ENCODE measurements around the gene TOMM70.
"Not testable (repeated sequence)": the region's sequence is repeated elsewhere in the genome, so short reads cannot be mapped to it uniquely, and the experiment has no call there.

TOMM70 gene

DNA sequence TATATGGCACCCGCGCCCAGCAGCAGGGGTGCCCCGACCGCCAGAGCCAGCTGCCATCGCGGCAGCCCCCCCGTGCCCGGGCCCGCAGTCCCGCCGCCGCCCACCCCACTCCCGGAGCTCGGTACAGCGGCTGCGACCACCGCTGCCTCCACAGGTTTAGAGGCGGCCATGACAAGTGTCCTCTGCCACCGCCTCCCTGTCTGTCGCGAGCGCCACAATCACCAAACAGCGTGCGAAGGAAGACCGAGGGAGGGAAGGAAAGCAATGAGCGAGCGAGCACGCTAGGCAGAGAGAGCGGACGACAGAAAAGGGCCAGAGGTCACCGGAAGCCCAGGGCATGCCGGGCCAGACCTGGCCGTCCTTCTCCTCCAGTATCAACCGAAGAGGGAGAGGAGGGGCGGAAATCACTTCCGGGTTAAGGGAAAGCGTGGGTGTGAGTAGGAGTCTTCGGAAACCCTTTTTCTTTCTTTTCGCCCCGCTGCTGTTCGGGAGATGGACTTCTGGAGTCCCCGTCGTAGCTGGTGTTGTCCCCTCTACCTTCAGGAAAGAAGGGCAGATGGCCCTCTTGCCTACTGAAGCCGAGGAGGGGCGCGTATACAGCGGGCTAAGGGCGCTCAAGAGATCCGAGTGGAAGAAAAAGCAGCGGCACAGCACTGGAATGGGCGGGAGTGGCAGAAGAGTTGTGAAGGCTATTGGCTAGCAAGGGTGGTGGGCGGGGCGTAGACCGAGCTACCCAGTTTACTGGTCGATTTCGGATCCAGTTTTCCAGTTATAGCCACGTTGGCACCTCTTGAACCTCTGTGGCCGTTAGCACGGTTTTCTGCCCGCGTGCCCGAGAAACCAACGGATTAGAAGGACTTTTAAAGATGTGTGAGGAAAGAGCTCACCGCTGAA lies at the start of gene TOMM70, which contains the start of gene LNP1:
TOMM70 (minus strand) TSS at position 310 of the 894 bp plus-strand sequence; CDS start at position 170, 140 bp downstream.
LNP1 (plus strand) TSS at position 760 of the 894 bp plus-strand sequence. CDS start 28,191 bp downstream, outside the sequence.
- Histone ChIP-seq H3K27me3 (ENCODE audit: low read length) (no peaks in the 10 kb centered on the region), H3K79me2 (ENCODE audit: insufficient read depth, low read length) (peaks cover 59% of the 10 kb centered on the region), H3K9me2 (replicated peaks; ENCODE audit: insufficient read depth, low read length) (no peaks in the 10 kb centered on the region), H3F3A (ENCODE audit: insufficient read depth) (no peaks in the 10 kb centered on the region), H3K36me3 (ENCODE audit: low read length) (no peaks in the 10 kb centered on the region), H3K27ac (ENCODE audit: low read depth, low read length) (peak within 1 kb of the TSS; percentile 71), H3K9ac (ENCODE audit: low read length) (peak within 1 kb of the TSS; percentile 87), H4K20me1 (ENCODE audit: low read depth, low read length) (peaks cover 8% of the 10 kb centered on the region; the same call in 1 of the 2 replicates), H2AFZ (ENCODE audit: low read depth, low read length, severe bottlenecking) (peak within 1 kb of the TSS; percentile 63), H3K9me3 (ENCODE audit: insufficient read depth, low read length) (no peaks in the 10 kb centered on the region), H3K4me2 (ENCODE audit: low read depth, low read length, poor library complexity, severe bottlenecking) (peak within 1 kb of the TSS; percentile 94), H3K4me3 (ENCODE audit: insufficient read depth, low read length, poor library complexity, severe bottlenecking) (peak within 1 kb of the TSS; percentile 67)
- TF ChIP-seq, protein P1, sequence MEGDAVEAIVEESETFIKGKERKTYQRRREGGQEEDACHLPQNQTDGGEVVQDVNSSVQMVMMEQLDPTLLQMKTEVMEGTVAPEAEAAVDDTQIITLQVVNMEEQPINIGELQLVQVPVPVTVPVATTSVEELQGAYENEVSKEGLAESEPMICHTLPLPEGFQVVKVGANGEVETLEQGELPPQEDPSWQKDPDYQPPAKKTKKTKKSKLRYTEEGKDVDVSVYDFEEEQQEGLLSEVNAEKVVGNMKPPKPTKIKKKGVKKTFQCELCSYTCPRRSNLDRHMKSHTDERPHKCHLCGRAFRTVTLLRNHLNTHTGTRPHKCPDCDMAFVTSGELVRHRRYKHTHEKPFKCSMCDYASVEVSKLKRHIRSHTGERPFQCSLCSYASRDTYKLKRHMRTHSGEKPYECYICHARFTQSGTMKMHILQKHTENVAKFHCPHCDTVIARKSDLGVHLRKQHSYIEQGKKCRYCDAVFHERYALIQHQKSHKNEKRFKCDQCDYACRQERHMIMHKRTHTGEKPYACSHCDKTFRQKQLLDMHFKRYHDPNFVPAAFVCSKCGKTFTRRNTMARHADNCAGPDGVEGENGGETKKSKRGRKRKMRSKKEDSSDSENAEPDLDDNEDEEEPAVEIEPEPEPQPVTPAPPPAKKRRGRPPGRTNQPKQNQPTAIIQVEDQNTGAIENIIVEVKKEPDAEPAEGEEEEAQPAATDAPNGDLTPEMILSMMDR (IDR thresholded peaks at IDR 0.05; ENCODE audit: insufficient read depth, low read length, poor library complexity, severe bottlenecking), result no peak
- no peak for TF ChIP-seq EZH2phosphoT487 (conservative IDR thresholded peaks at IDR 0.05; ENCODE audit: low read length)

DNA sequence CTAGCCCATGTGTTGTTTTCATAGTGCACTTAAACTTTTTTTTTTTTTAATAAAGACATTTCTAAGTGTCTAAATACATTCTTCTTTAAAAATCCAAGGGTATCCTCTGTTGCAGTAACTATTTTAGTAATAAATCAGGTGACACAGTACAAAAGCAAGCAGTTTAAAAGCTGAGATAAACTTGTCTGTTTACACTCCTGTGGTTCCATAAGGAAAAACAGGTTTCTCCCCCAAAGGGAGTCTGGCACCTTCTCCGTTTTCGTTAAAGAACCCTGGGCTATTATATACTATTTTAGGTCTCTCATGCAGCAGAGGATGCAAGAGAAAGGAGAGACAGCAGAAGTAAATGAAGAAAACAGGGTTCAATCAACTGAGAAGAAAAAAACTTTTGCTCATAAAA lies 48.3 kb upstream of the TOMM70 start:
- no peaks in the 10 kb centered on the region for H4K20me1 ChIP-seq (ENCODE audit: low read depth, low read length)
- no peak overlapping the region for H3K4me3 ChIP-seq (ENCODE audit: insufficient read depth, low read length, poor library complexity, severe bottlenecking)
- TF ChIP-seq, protein P1 (IDR thresholded peaks at IDR 0.05; ENCODE audit: insufficient read depth, low read length, poor library complexity, severe bottlenecking), result no peak
- no peak for TF ChIP-seq EZH2phosphoT487 (conservative IDR thresholded peaks at IDR 0.05; ENCODE audit: low read length)
- no peak overlapping the region for H2AFZ ChIP-seq (ENCODE audit: low read depth, low read length, severe bottlenecking)
- no peaks in the 10 kb centered on the region for H3F3A ChIP-seq (ENCODE audit: insufficient read depth)
- H3K9ac ChIP-seq (ENCODE audit: low read length), result no peak overlapping the region
- H3K9me3 ChIP-seq (ENCODE audit: insufficient read depth, low read length), result no peaks in the 10 kb centered on the region
- no peaks in the 10 kb centered on the region for H3K36me3 ChIP-seq (ENCODE audit: low read length)
- no peak overlapping the region for H3K27ac ChIP-seq (ENCODE audit: low read depth, low read length)
- no peaks in the 10 kb centered on the region for H3K79me2 ChIP-seq (ENCODE audit: insufficient read depth, low read length)
- no peaks in the 10 kb centered on the region for H3K9me2 ChIP-seq (replicated peaks; ENCODE audit: insufficient read depth, low read length)
- no peaks in the 10 kb centered on the region for H3K27me3 ChIP-seq (ENCODE audit: low read length)
- no peak overlapping the region for H3K4me2 ChIP-seq (ENCODE audit: low read depth, low read length, poor library complexity, severe bottlenecking)

DNA sequence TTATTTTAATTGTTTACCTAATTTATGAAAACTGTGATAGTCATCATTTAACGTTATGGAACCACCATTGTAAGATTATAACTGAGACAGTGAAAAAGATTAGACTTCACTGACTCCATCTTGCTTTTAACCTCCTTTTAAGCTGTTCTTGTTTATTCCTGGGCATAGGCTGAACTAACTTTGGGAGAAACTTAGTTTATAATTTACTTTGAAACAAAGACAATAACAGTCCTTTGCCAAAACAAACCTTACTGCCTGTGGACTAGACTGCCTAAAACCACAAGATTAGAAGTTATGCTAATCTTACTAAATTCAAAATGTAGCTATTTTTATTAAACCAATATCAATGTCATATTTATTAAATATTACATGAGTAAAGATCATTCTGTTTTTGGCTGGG lies 47.2 kb upstream of the TOMM70 start:
- no peaks in the 10 kb centered on the region for H3K27me3 ChIP-seq (ENCODE audit: low read length)
- H2AFZ ChIP-seq (ENCODE audit: low read depth, low read length, severe bottlenecking), result no peak overlapping the region
- no peak overlapping the region for H3K27ac ChIP-seq (ENCODE audit: low read depth, low read length)
- H3K79me2 ChIP-seq (ENCODE audit: insufficient read depth, low read length), result no peaks in the 10 kb centered on the region
- H3K36me3 ChIP-seq (ENCODE audit: low read length), result no peaks in the 10 kb centered on the region
- no peak overlapping the region for H3K4me3 ChIP-seq (ENCODE audit: insufficient read depth, low read length, poor library complexity, severe bottlenecking)
- H3K9me3 ChIP-seq (ENCODE audit: insufficient read depth, low read length), result peaks cover 7% of the 10 kb centered on the region; the same call in 1 of the 2 replicates
- no peaks in the 10 kb centered on the region for H4K20me1 ChIP-seq (ENCODE audit: low read depth, low read length)
- TF ChIP-seq EZH2phosphoT487 (conservative IDR thresholded peaks at IDR 0.05; ENCODE audit: low read length), result no peak
- TF ChIP-seq, protein P1 (IDR thresholded peaks at IDR 0.05; ENCODE audit: insufficient read depth, low read length, poor library complexity, severe bottlenecking), result no peak
- H3F3A ChIP-seq (ENCODE audit: insufficient read depth), result no peaks in the 10 kb centered on the region
- H3K9ac ChIP-seq (ENCODE audit: low read length), result no peak overlapping the region
- no peak overlapping the region for H3K4me2 ChIP-seq (ENCODE audit: low read depth, low read length, poor library complexity, severe bottlenecking)
- H3K9me2 ChIP-seq (replicated peaks; ENCODE audit: insufficient read depth, low read length), result no peaks in the 10 kb centered on the region

DNA sequence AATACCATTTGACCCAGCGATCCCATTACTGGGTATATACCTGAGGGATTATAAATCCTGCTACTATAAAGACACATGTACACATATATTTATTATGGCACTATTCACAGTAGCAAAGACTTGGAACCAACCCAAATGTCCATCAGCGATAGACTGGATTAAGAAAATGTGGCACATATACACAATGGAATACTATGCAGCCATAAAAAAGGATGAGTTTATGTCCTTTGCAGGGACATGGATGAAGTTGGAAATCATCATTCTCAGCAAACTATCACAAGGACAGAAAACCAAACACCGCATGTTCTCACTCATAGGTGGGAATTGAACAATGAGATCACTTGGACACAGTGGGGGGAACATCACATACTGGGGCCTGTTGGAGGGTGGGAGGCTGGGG lies 46.2 kb upstream of the TOMM70 start:
- not testable (repeated sequence) for H3K27me3 ChIP-seq (ENCODE audit: low read length); H4K20me1 ChIP-seq (ENCODE audit: low read depth, low read length)

More for the DNA sequence above, 46.2 kb upstream of the TOMM70 start:
- not testable (repeated sequence) for H3K27ac ChIP-seq (ENCODE audit: low read depth, low read length); H2AFZ ChIP-seq (ENCODE audit: low read depth, low read length, severe bottlenecking); H3K4me3 ChIP-seq (ENCODE audit: insufficient read depth, low read length, poor library complexity, severe bottlenecking); H3K9me2 ChIP-seq (replicated peaks; ENCODE audit: insufficient read depth, low read length); H3K4me2 ChIP-seq (ENCODE audit: low read depth, low read length, poor library complexity, severe bottlenecking); H3F3A ChIP-seq (ENCODE audit: insufficient read depth); H3K9ac ChIP-seq (ENCODE audit: low read length); H3K79me2 ChIP-seq (ENCODE audit: insufficient read depth, low read length); H3K9me3 ChIP-seq (ENCODE audit: insufficient read depth, low read length); H3K36me3 ChIP-seq (ENCODE audit: low read length)

All from SU-DHL-6 (cell line).